ENCODE data around the gene GAREM1.

DNA sequence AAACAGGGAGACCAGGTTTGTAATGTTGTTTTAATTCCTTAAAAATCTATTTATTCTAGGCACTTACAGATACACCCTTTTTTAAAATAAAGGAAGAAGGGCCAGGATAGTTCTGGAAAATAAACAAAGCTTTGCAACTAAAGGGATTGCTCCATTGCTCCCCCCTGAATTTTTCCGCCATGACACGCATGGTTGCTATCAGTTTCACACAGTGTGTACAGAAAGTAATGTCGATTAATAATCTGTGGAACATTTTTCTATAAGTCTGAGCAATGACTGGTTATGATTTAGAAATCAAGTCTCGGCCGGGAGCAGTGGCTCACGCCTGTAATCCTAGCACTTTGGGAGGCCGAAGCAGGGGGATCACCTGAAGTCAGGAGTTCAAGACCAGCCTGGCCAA, 90.8 kb downstream of the GAREM1 start:
- TF ChIP-seq, protein P1, sequence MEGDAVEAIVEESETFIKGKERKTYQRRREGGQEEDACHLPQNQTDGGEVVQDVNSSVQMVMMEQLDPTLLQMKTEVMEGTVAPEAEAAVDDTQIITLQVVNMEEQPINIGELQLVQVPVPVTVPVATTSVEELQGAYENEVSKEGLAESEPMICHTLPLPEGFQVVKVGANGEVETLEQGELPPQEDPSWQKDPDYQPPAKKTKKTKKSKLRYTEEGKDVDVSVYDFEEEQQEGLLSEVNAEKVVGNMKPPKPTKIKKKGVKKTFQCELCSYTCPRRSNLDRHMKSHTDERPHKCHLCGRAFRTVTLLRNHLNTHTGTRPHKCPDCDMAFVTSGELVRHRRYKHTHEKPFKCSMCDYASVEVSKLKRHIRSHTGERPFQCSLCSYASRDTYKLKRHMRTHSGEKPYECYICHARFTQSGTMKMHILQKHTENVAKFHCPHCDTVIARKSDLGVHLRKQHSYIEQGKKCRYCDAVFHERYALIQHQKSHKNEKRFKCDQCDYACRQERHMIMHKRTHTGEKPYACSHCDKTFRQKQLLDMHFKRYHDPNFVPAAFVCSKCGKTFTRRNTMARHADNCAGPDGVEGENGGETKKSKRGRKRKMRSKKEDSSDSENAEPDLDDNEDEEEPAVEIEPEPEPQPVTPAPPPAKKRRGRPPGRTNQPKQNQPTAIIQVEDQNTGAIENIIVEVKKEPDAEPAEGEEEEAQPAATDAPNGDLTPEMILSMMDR (IDR thresholded peaks at IDR 0.05 in 2 of 3, conservative IDR thresholded peaks at IDR 0.05 in 1 of 3; ENCODE audit: borderline replicate concordance in 1 of 3, insufficient read depth in 1 of 3, low read depth in 2 of 3, low read length in 2 of 3), result no peak
- TF ChIP-seq, protein P2, sequence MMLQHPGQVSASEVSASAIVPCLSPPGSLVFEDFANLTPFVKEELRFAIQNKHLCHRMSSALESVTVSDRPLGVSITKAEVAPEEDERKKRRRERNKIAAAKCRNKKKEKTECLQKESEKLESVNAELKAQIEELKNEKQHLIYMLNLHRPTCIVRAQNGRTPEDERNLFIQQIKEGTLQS (IDR thresholded peaks at IDR 0.05), result no peak
- no peak for TF ChIP-seq SP1 (IDR thresholded peaks at IDR 0.05; ENCODE audit: low read depth)

Data from HCT116 (cell line).